Measurements from ENCODE around the gene LHX2.

Gene LHX2

DNA sequence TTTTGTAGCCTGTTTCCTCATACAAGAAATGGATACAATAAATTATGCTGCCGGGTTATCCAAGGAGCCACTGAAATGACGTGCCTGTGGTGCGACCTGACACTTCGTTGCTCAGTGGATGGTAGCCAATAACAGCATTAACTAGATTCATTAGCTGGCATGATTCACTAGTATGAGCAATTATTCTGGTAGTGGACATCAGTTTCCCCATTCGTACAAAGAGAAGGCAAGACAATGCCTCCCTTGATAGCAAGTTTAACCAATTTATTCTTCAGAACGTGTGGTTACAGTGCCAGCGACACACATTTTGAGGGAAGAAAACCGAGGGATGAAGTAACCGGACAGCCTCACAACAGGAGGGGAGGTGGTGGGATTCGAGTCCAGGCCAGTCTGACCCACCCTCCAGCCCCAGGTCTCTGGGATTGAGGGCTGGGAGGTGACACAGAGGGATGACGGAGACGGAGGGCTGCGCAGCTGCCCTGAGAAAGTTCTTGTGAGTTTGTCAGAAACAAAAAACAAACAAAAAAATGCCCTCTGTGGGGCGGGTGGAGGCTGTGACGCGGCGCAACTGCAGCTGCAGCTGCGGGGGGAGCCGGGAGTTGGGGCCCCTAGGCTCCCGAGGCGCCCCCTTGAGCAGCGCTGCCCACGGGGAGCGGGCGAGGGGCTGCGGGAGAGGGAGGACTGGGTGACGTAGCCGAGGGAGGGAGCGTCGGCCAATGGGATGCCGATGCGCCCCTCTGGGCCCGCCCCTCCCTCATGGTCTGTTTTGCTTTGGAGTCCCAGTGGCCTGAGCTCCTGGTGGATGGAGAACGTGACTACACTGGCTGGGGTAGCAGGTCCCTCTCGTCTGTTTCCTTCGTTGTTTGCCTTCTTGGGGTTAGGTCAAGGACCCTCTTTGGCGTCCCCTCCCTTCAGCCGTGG is 10.9 kb downstream of the LHX2 start:
- no peaks in the 10 kb centered on the region for H3K36me3 ChIP-seq (ENCODE audit: control insufficient read depth, insufficient read depth, low read length)
- no peaks in the 10 kb centered on the region for H3K9me3 ChIP-seq (ENCODE audit: control insufficient read depth, insufficient read depth, low read length)
- peaks cover 87% of the 10 kb centered on the region for H3K27me3 ChIP-seq (ENCODE audit: control insufficient read depth, insufficient read depth, low read length)
- H3K4me1 ChIP-seq (ENCODE audit: control insufficient read depth, insufficient read depth, low read length) = peaks cover 24% of the 10 kb centered on the region
- H3K9ac ChIP-seq (ENCODE audit: low read depth, low read length) = no peak overlapping the region
- H3K4me3 ChIP-seq (ENCODE audit: low read depth, low read length) = peak overlapping the region; percentile 7; the same call in 1 of the 2 replicates
- H3K27ac ChIP-seq (ENCODE audit: low read depth, low read length) = no peak overlapping the region

GRCh38 chr9:124024107-124024506 is 12.5 kb downstream of the LHX2 start:
- H3K9me3 ChIP-seq (ENCODE audit: control insufficient read depth, insufficient read depth, low read length) = no peaks in the 10 kb centered on the region
- H3K9ac ChIP-seq (ENCODE audit: low read depth, low read length) = no peak overlapping the region
- H3K4me3 ChIP-seq (ENCODE audit: low read depth, low read length) = no peak overlapping the region
- no peaks in the 10 kb centered on the region for H3K36me3 ChIP-seq (ENCODE audit: control insufficient read depth, insufficient read depth, low read length)
- no peak overlapping the region for H3K27ac ChIP-seq (ENCODE audit: low read depth, low read length)
- peaks cover 18% of the 10 kb centered on the region for H3K4me1 ChIP-seq (ENCODE audit: control insufficient read depth, insufficient read depth, low read length)
- H3K27me3 ChIP-seq (ENCODE audit: control insufficient read depth, insufficient read depth, low read length) = peaks cover 78% of the 10 kb centered on the region

DNA sequence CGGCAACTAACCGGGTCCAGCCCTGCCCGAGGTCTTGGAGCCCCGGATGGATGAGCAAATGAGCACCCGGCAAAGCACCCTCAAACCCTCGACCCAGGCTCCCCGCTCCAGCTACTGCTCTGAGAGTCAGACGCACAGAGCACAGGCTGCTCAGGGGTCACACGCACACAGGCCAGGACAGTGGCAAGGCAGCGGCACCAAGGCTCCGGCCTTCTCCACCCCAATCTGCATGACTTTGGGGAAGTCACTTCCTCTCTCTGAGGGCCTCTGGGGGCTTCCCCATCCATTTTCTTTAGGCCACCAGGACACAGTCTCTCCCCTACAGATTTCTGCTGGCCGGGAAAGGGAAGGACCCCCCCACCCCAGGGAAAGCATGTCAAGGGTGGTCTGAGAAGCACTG is 18.0 kb downstream of the LHX2 start:
- H3K4me1 ChIP-seq (ENCODE audit: control insufficient read depth, insufficient read depth, low read length) = peaks cover 4% of the 10 kb centered on the region; the same call in 1 of the 2 replicates
- H3K9ac ChIP-seq (ENCODE audit: low read depth, low read length) = no peak overlapping the region
- H3K9me3 ChIP-seq (ENCODE audit: control insufficient read depth, insufficient read depth, low read length) = no peaks in the 10 kb centered on the region
- no peak overlapping the region for H3K27ac ChIP-seq (ENCODE audit: low read depth, low read length)
- H3K4me3 ChIP-seq (ENCODE audit: low read depth, low read length) = no peak overlapping the region
- H3K36me3 ChIP-seq (ENCODE audit: control insufficient read depth, insufficient read depth, low read length) = no peaks in the 10 kb centered on the region
- H3K27me3 ChIP-seq (ENCODE audit: control insufficient read depth, insufficient read depth, low read length) = peaks cover 59% of the 10 kb centered on the region

- Histone ChIP-seq H3K4me1 (ENCODE audit: control insufficient read depth, insufficient read depth, low read length) (peaks cover 4% of the 10 kb centered on the region; the same call in 1 of the 2 replicates), H3K27me3 (ENCODE audit: control insufficient read depth, insufficient read depth, low read length) (peaks cover 54% of the 10 kb centered on the region), H3K27ac (ENCODE audit: low read depth, low read length) (no peak overlapping the region), H3K4me3 (ENCODE audit: low read depth, low read length) (no peak overlapping the region), H3K9me3 (ENCODE audit: control insufficient read depth, insufficient read depth, low read length) (no peaks in the 10 kb centered on the region), H3K36me3 (ENCODE audit: control insufficient read depth, insufficient read depth, low read length) (no peaks in the 10 kb centered on the region), H3K9ac (ENCODE audit: low read depth, low read length) (no peak overlapping the region)
Measured at GRCh38 chr9:124030969-124031451, 19.4 kb downstream of the LHX2 start.

GRCh38 chr9:124032247-124032646 is 20.7 kb downstream of the LHX2 start:
- Histone ChIP-seq H3K27me3 (ENCODE audit: control insufficient read depth, insufficient read depth, low read length) (peaks cover 53% of the 10 kb centered on the region), H3K9me3 (ENCODE audit: control insufficient read depth, insufficient read depth, low read length) (no peaks in the 10 kb centered on the region), H3K27ac (ENCODE audit: low read depth, low read length) (no peak overlapping the region), H3K4me3 (ENCODE audit: low read depth, low read length) (peak overlapping the region; percentile 36; the same call in 1 of the 2 replicates), H3K4me1 (ENCODE audit: control insufficient read depth, insufficient read depth, low read length) (peaks cover 4% of the 10 kb centered on the region; the same call in 1 of the 2 replicates), H3K36me3 (ENCODE audit: control insufficient read depth, insufficient read depth, low read length) (no peaks in the 10 kb centered on the region), H3K9ac (ENCODE audit: low read depth, low read length) (no peak overlapping the region)

DNA sequence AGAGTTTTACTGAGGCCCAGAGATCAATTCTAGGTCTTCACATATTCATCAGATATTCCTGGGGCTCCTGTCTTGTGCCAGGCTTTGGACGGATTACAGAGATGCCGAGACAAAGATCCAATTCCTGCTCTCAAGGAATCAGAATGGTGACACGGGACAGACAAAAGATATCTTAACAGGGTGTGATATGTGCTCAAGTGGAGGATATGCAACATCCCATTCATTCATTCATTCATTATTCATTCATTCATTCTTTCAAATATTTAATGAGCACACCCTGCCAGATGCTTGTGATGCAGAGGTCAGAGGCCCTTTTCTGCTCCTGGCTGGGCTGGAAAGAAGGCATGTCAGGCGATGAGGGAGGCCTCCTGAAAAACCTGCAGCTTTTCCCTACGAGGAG is 21.8 kb downstream of the LHX2 start:
- H3K4me1 ChIP-seq (ENCODE audit: control insufficient read depth, insufficient read depth, low read length) = peaks cover 4% of the 10 kb centered on the region; the same call in 1 of the 2 replicates
- H3K4me3 ChIP-seq (ENCODE audit: low read depth, low read length) = no peak overlapping the region
- no peaks in the 10 kb centered on the region for H3K9me3 ChIP-seq (ENCODE audit: control insufficient read depth, insufficient read depth, low read length)
- H3K27me3 ChIP-seq (ENCODE audit: control insufficient read depth, insufficient read depth, low read length) = peaks cover 58% of the 10 kb centered on the region
- no peak overlapping the region for H3K27ac ChIP-seq (ENCODE audit: low read depth, low read length)
- H3K36me3 ChIP-seq (ENCODE audit: control insufficient read depth, insufficient read depth, low read length) = no peaks in the 10 kb centered on the region
- no peak overlapping the region for H3K9ac ChIP-seq (ENCODE audit: low read depth, low read length)

- H3K36me3 ChIP-seq (ENCODE audit: control insufficient read depth, insufficient read depth, low read length) = no peaks in the 10 kb centered on the region
- no peak overlapping the region for H3K9ac ChIP-seq (ENCODE audit: low read depth, low read length)
- H3K4me1 ChIP-seq (ENCODE audit: control insufficient read depth, insufficient read depth, low read length) = peaks cover 4% of the 10 kb centered on the region; the same call in 1 of the 2 replicates
- no peaks in the 10 kb centered on the region for H3K9me3 ChIP-seq (ENCODE audit: control insufficient read depth, insufficient read depth, low read length)
- no peak overlapping the region for H3K4me3 ChIP-seq (ENCODE audit: low read depth, low read length)
- H3K27me3 ChIP-seq (ENCODE audit: control insufficient read depth, insufficient read depth, low read length) = peaks cover 58% of the 10 kb centered on the region
- H3K27ac ChIP-seq (ENCODE audit: low read depth, low read length) = no peak overlapping the region
Measured at GRCh38 chr9:124033967-124034366, 22.4 kb downstream of the LHX2 start.

DNA sequence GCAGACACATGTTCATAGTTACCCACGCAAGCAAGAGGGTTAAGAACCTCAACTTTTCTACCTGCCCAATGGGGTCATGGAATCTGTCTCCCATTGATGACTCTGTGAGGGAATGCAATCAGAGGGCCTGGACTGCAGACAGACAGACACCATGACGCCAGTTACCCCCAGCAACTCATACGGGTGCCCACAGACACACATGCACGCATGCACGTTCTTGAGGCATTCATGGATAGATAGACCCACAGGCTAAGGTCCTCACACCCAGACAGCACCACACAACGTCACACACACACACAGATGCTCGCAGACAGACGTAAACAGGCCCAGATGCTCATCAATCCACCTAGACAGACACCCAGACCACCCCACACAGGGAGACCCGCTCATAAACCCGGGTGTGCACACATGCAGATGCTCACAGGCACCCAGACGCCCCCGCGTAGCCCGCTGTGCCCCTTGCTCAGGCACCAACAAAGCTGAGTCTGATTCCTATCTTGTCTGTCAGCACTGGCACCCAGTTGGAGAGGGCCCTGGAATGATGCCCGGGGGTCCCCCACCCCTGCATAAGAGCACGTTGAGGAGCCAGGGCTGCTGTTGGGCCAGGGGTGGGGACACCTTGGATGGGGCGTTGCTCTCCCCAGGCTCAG is 23.6 kb downstream of the LHX2 start:
- Histone ChIP-seq H3K27me3 (ENCODE audit: control insufficient read depth, insufficient read depth, low read length) (peaks cover 70% of the 10 kb centered on the region), H3K4me1 (ENCODE audit: control insufficient read depth, insufficient read depth, low read length) (no peaks in the 10 kb centered on the region), H3K27ac (ENCODE audit: low read depth, low read length) (no peak overlapping the region), H3K9me3 (ENCODE audit: control insufficient read depth, insufficient read depth, low read length) (no peaks in the 10 kb centered on the region), H3K4me3 (ENCODE audit: low read depth, low read length) (no peak overlapping the region), H3K9ac (ENCODE audit: low read depth, low read length) (no peak overlapping the region), H3K36me3 (ENCODE audit: control insufficient read depth, insufficient read depth, low read length) (no peaks in the 10 kb centered on the region)

DNA sequence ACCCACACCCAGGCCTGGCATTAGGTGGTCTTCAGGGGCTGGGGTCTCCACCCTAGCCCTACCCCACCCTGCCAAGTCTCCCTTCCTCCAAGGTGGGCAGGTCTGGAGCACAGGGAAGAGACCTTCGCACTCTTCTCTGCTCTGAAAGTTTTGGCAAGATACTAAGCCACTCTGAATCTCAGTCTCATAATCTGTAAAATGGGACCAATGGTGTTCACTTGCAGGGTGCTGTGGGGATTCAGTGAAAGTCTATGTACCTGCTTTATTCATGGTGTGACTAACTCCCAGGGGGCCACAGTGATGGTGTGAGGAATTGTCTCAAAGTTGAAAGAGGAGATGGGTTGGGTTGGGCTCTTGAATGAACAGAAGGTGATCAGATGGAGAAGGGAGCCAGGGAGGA is 25.0 kb downstream of the LHX2 start:
- Histone ChIP-seq H3K36me3 (ENCODE audit: control insufficient read depth, insufficient read depth, low read length) (no peaks in the 10 kb centered on the region), H3K4me1 (ENCODE audit: control insufficient read depth, insufficient read depth, low read length) (0 out of 2 replicates have a peak, but pooled peaks cover 2% of the 10 kb centered on the region), H3K9me3 (ENCODE audit: control insufficient read depth, insufficient read depth, low read length) (no peaks in the 10 kb centered on the region), H3K27me3 (ENCODE audit: control insufficient read depth, insufficient read depth, low read length) (peaks cover 75% of the 10 kb centered on the region), H3K4me3 (ENCODE audit: low read depth, low read length) (no peak overlapping the region), H3K9ac (ENCODE audit: low read depth, low read length) (no peak overlapping the region), H3K27ac (ENCODE audit: low read depth, low read length) (no peak overlapping the region)

DNA sequence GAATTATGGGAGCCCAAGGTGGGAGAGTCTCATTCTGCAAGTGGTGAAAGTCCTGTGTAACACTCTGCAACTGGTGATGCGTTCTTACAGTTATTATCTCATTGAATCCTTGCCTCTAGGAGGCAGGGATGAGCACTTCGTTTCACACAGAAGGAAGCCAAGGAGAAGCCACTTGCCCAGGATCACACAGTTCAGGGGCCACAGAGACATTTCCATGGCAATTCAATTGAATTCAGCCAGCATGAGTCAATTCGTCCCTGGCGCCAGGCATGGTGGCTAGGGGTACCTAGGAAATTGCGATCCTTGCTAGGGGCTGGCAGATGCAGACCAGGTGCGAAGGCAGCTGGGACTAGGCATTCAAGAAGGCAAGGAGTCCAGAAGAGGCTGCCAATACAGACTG is 26.2 kb downstream of the LHX2 start:
- 0 out of 2 replicates have a peak, but pooled peaks cover 2% of the 10 kb centered on the region for H3K4me1 ChIP-seq (ENCODE audit: control insufficient read depth, insufficient read depth, low read length)
- no peaks in the 10 kb centered on the region for H3K9me3 ChIP-seq (ENCODE audit: control insufficient read depth, insufficient read depth, low read length)
- no peak overlapping the region for H3K9ac ChIP-seq (ENCODE audit: low read depth, low read length)
- no peak overlapping the region for H3K4me3 ChIP-seq (ENCODE audit: low read depth, low read length)
- H3K36me3 ChIP-seq (ENCODE audit: control insufficient read depth, insufficient read depth, low read length) = no peaks in the 10 kb centered on the region
- peaks cover 75% of the 10 kb centered on the region for H3K27me3 ChIP-seq (ENCODE audit: control insufficient read depth, insufficient read depth, low read length)
- H3K27ac ChIP-seq (ENCODE audit: low read depth, low read length) = no peak overlapping the region

DNA sequence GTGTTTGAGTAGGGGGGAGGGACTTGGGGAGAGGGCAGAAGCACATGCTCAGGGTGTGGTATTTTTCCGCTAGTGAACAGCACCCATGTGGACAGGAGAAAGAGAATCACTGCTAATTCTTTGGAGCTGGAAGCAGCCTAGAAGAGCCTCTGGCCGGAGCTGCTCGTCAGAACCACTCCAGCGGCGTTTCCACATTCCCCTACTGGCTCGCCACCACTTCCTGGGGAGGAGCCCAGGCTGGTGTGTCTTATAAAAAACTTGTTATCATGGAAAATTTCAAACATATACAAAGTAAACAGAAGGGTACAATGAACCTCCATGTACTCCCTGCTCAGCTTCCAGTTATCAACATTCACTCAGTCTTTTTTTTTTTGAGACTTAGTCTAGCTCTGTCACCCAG is 26.7 kb downstream of the LHX2 start:
- H3K4me3 ChIP-seq (ENCODE audit: low read depth, low read length) = no peak overlapping the region
- H3K27me3 ChIP-seq (ENCODE audit: control insufficient read depth, insufficient read depth, low read length) = peaks cover 72% of the 10 kb centered on the region
- H3K36me3 ChIP-seq (ENCODE audit: control insufficient read depth, insufficient read depth, low read length) = no peaks in the 10 kb centered on the region

More for the DNA sequence above, 26.7 kb downstream of the LHX2 start:
- Histone ChIP-seq H3K27ac (ENCODE audit: low read depth, low read length) (no peak overlapping the region), H3K4me1 (ENCODE audit: control insufficient read depth, insufficient read depth, low read length) (0 out of 2 replicates have a peak, but pooled peaks cover 2% of the 10 kb centered on the region), H3K9ac (ENCODE audit: low read depth, low read length) (no peak overlapping the region), H3K9me3 (ENCODE audit: control insufficient read depth, insufficient read depth, low read length) (no peaks in the 10 kb centered on the region)

Measured in HUES48 (cell line).